CD14-positive monocyte (primary cell): ENCODE data around the gene MCC. TPM values are rescaled to one million over a fixed set of nuclear protein-coding genes. Genes with fewer than 3 reads are reported as not detected.

Experiments used
- DNase-seq, 3 donors: peaks; one replicate each; pipeline ENCODE4 v3.0.0-alpha.2; 2011 to 2022
- H2AFZ ChIP-seq: 2 replicates; pipeline ENCODE4 v1.6.0; 2012; ENCODE audit warnings: mild to moderate bottlenecking, low read depth, low read length, inconsistent platforms; ENCODE audit not compliant: insufficient read depth, poor library complexity, severe bottlenecking
- H3K27ac ChIP-seq, 2 donors: 1 replicate in 1 of 2; 2 replicates in 1 of 2; pipeline ENCODE4 v1.5.1; 2012 to 2013; ENCODE audit warnings: low read length in 2 of 2, control low read depth in 1 of 2, inconsistent platforms in 1 of 2, low read depth in 1 of 2, mild to moderate bottlenecking in 1 of 2
- H3K27me3 ChIP-seq, 2 donors: one replicate each; pipeline versions ENCODE4 v1.6.0 to v1.6.1; 2011 to 2013; ENCODE audit warnings: low read length in 2 of 2; ENCODE audit not compliant: control insufficient read depth in 2 of 2, insufficient read depth in 2 of 2
- H3K36me3 ChIP-seq, 2 donors: replicated peaks in 1 of 2; 1 replicate in 1 of 2; 2 replicates in 1 of 2; pipeline versions ENCODE4 v1.5.1 to v1.6.1; 2012 to 2013; ENCODE audit warnings: low read length in 2 of 2, control low read depth in 1 of 2, inconsistent platforms in 1 of 2, mild to moderate bottlenecking in 1 of 2; ENCODE audit not compliant: insufficient read depth in 2 of 2, control insufficient read depth in 1 of 2
- H3K4me1 ChIP-seq, 2 donors: 1 replicate in 1 of 2; 2 replicates in 1 of 2; pipeline versions ENCODE4 v1.5.1 to v1.6.1; 2012 to 2013; ENCODE audit warnings: low read length in 2 of 2, control low read depth in 1 of 2, inconsistent platforms in 1 of 2, mild to moderate bottlenecking in 1 of 2, moderate library complexity in 1 of 2; ENCODE audit not compliant: insufficient read depth in 2 of 2, control insufficient read depth in 1 of 2
- H3K4me2 ChIP-seq: replicated peaks from 2 replicates; pipeline ENCODE3; 2012; ENCODE audit warnings: low read length, moderate library complexity, mild to moderate bottlenecking; ENCODE audit not compliant: poor library complexity, severe bottlenecking; ENCODE audit errors: extremely low read depth
- H3K4me3 ChIP-seq, 3 experiments: fragments of 200-600 bp in 1 of 3; sonication (generic) in 1 of 3; replicated peaks in 1 of 3; 1 replicate in 2 of 3; 2 replicates in 1 of 3; pipeline ENCODE4 v1.5.1; 2011 to 2013; ENCODE audit warnings: low read length in 3 of 3, mild to moderate bottlenecking in 3 of 3, control low read depth in 2 of 3, low read depth in 2 of 3, inconsistent platforms in 1 of 3, moderate library complexity in 1 of 3
- H3K79me2 ChIP-seq: 2 replicates; pipeline ENCODE4 v1.6.0; 2012; ENCODE audit warnings: mild to moderate bottlenecking, control low read depth, inconsistent platforms, low read length, moderate library complexity; ENCODE audit not compliant: insufficient read depth
- H3K9ac ChIP-seq: 2 replicates; pipeline ENCODE4 v1.6.0; 2017; ENCODE audit warnings: low read length, mild to moderate bottlenecking; ENCODE audit not compliant: insufficient read depth, poor library complexity, severe bottlenecking
- H3K9me3 ChIP-seq, 2 donors: replicated peaks in 1 of 2; 1 replicate in 1 of 2; 2 replicates in 1 of 2; pipeline versions ENCODE4 v1.5.1 to v1.6.1; 2012 to 2013; ENCODE audit warnings: low read length in 2 of 2, control low read depth in 1 of 2; ENCODE audit not compliant: control insufficient read depth in 1 of 2, insufficient read depth in 1 of 2
- H4K20me1 ChIP-seq: 2 replicates; pipeline ENCODE4 v1.6.0; 2012; ENCODE audit warnings: mild to moderate bottlenecking, low read length, control low read depth, moderate library complexity; ENCODE audit not compliant: insufficient read depth
- H3K27ac Mint-ChIP-seq, 7 donors: one replicate each; pipeline ENCODE4 v1.8.0; 2020; ENCODE audit warnings: mild to moderate bottlenecking in 7 of 7, mixed read lengths in 7 of 7, moderate library complexity in 6 of 7, inconsistent platforms in 2 of 7
- H3K27me3 Mint-ChIP-seq, 3 donors: one replicate each; pipeline ENCODE4 v1.8.0; 2021 to 2022; ENCODE audit warnings: low read depth in 3 of 3, mild to moderate bottlenecking in 3 of 3, mixed read lengths in 3 of 3, moderate library complexity in 3 of 3, inconsistent platforms in 1 of 3
- H3K36me3 Mint-ChIP-seq, 2 donors: one replicate each; pipeline ENCODE4 v1.8.0; 2020; ENCODE audit warnings: mixed read lengths in 2 of 2, inconsistent platforms in 1 of 2, mild to moderate bottlenecking in 1 of 2
- H3K4me1 Mint-ChIP-seq: one replicate; pipeline ENCODE4 v1.8.0; 2020; ENCODE audit warnings: mild to moderate bottlenecking, mixed read lengths
- H3K4me3 Mint-ChIP-seq, 2 donors: one replicate each; pipeline ENCODE4 v1.8.0; 2020; ENCODE audit warnings: mild to moderate bottlenecking in 2 of 2, mixed read lengths in 2 of 2, moderate library complexity in 1 of 2
- H3K9me3 Mint-ChIP-seq, 7 donors: one replicate each; pipeline ENCODE4 v1.8.0; 2020 to 2022; ENCODE audit warnings: mixed read lengths in 7 of 7, mild to moderate bottlenecking in 6 of 7, moderate library complexity in 6 of 7, inconsistent platforms in 2 of 7
- CTCF ChIP-seq: fragments of 200-600 bp; IDR thresholded peaks from one replicate; pipeline ENCODE4 v1.8.0; 2022; ENCODE audit warnings: antibody characterized with exemption, mild to moderate bottlenecking
- WGBS: methylation state at CpG from one replicate; pipeline ENCODE4 v1.1.5; 2013; ENCODE audit warnings: missing lambda C conversion rate; ENCODE audit not compliant: insufficient coverage; 5-methylcytosine and 5-hydroxymethylcytosine counted together
- intact Hi-C, 2 donors: fragments of 100-400 bp; cut with micrococcal nuclease; formaldehyde crosslinking; loops; one replicate each; pipeline versions ENCODE4 v1.15.0 to v1.15.1; 2023
- polyA plus RNA-seq, 3 donors: library from polyadenylated mRNA; depleted of rRNA in 1 of 3; unstranded in 2 of 3; stranded (reverse) in 1 of 3; fragments of 300-500 nt in 2 of 3; fragments of >200 nt in 1 of 3; fragmentation: Illumina TruSeq in 2 of 3; gene quantifications; 1 replicate in 2 of 3; 2 replicates in 1 of 3; pipeline ENCODE4 v1.2.3, GENCODE V29; 2012 to 2021

The MCC gene
- polyA plus RNA-seq, 3 donors, result 0.09 TPM; not detected in 2

- no peaks in the 10 kb centered on the region for H3K79me2 ChIP-seq
- H3K27ac ChIP-seq, result no peak overlapping the region
- Mint-ChIP-seq H3K4me3 (no peak overlapping the region), H3K27me3 (peaks cover 9 to 16% (median 9%) of the 10 kb centered on the region in 3 donors), H3K27ac (no peak overlapping the region), H3K9me3 (peaks cover 0 to 2% (median 0%) of the 10 kb centered on the region in 7 donors), H3K36me3 (no peaks in the 10 kb centered on the region), H3K4me1 (no peaks in the 10 kb centered on the region)
- H3K4me1 ChIP-seq, result no peaks in the 10 kb centered on the region
- peaks cover 2 to 5% of the 10 kb centered on the region in 2 donors for H3K27me3 ChIP-seq
- no peaks in the 10 kb centered on the region for H3K9me3 ChIP-seq
- H2AFZ ChIP-seq, result no peak overlapping the region
- no peak for TF ChIP-seq CTCF
- WGBS, result no CpG with 5 or more reads among the region's 3 CpGs
- no peaks in the 10 kb centered on the region for H4K20me1 ChIP-seq
- H3K4me2 ChIP-seq, result no peak overlapping the region
- no peak overlapping the region for H3K4me3 ChIP-seq
- no peak for DNase-seq
- intact Hi-C loops, result no loop called here
- H3K9ac ChIP-seq, result no peak overlapping the region
- H3K36me3 ChIP-seq, result no peaks in the 10 kb centered on the region
These were observed 260.5 kb downstream of the MCC start for GRCh38 chr5:113227798-113228197.

- Histone ChIP-seq H3K79me2 (no peaks in the 10 kb centered on the region), H3K4me2 (no peak overlapping the region), H3K9ac (no peak overlapping the region), H4K20me1 (no peaks in the 10 kb centered on the region), H3K4me1 (no peaks in the 10 kb centered on the region), H3K4me3 (no peak overlapping the region), H3K27ac (no peak overlapping the region), H2AFZ (no peak overlapping the region), H3K9me3 (no peaks in the 10 kb centered on the region), H3K27me3 (peaks cover 0 to 6% of the 10 kb centered on the region in 2 donors), H3K36me3 (no peaks in the 10 kb centered on the region)
- DNase-seq, result no peak
- no peak overlapping the region for H3K4me3 Mint-ChIP-seq
- H3K4me1 Mint-ChIP-seq, result no peaks in the 10 kb centered on the region
- peaks cover 0 to 3% (median 0%) of the 10 kb centered on the region in 7 donors for H3K9me3 Mint-ChIP-seq
- peaks cover 5 to 19% (median 12%) of the 10 kb centered on the region in 3 donors for H3K27me3 Mint-ChIP-seq
- TF ChIP-seq CTCF, result no peak
- H3K27ac Mint-ChIP-seq, result no peak overlapping the region
- no peaks in the 10 kb centered on the region for H3K36me3 Mint-ChIP-seq
- 80% methylated on average over 1 of the region's 1 CpG for WGBS
- intact Hi-C loops, result no loop called here
These were observed 262.0 kb downstream of the MCC start for GRCh38 chr5:113226116-113226736.
